Activated CD8-positive, alpha-beta memory T cell treated with anti-CD3 and anti-CD28 coated beads, Interleukin-2, amount 50 U/mL, for 4 hours (primary cell): Measurements from ENCODE around the gene AXIN2.
"Not testable (repeated sequence)": the region's sequence is repeated elsewhere in the genome, so short reads cannot be mapped to it uniquely, and the experiment has no call there.

Experiments
- DNase-seq: peaks from one replicate; pipeline ENCODE4 v3.0.0-alpha.2; 2020

Gene AXIN2

DNA sequence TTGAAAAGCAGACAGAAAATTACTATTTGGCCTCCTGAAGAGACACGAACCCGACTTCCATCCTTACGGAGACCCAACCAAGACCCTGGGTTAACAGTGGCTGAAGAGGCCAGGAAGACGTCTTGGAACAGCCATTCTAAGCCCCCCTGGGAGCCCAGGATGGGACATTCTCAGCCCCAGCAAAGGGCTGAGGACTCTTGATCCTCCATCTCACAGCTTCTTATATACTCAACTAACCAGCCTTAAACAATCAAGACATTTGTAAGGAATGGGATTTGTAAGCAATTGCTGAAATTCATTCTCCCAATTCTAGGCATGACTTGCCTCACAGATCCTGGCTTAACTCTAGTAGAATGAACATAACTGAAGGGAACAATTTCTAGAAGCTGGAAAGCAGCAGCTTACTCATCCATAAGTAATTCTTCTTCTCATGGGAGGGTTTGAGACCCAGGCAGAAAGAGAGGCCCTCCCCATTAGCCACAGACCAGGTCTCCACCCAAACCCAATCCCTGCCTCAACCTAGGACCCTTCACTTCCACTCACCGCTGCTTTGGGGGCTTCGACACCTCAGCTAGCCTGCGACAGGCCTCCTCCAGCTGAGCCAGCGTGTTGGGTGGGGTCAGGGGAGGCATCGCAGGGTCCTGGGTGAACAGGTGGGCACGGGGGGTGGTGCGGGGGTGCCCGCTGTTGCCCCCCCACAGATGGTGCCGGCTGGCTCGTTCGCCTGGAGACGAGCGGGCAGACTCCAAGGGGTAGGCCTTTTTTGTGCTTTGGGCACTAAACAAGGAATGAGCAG lies 25.5 kb downstream of the AXIN2 start:
- DNase-seq, result no peak

DNA sequence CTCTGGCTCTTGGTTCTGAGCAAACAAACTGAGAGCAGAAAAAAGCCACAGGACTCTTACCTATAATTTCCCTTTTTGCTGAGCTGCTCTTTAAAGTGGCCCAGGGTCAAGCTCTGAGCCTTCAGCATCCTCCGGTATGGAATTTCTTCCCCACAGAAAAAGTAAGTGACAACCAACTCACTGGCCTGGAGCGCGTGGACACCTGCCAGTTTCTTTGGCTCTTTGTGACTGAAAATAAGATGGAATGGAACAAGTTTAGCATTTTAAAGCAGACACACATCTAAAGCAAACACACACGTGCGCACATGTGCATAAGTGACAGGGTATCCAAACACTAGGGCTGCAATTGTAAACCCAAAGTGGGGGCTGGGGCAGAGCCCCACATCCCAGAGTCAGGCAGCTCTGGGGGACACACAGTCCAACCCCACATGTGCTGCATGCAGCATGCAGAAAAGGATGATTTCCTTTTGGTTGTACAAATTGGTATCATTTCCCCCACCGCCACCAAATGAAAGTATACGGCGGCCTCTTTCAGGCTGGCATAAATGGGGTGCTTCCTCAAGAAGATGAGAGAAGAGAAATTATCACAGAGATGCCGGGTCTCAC lies 27.5 kb downstream of the AXIN2 start:
- DNase-seq, result no peak

DNA sequence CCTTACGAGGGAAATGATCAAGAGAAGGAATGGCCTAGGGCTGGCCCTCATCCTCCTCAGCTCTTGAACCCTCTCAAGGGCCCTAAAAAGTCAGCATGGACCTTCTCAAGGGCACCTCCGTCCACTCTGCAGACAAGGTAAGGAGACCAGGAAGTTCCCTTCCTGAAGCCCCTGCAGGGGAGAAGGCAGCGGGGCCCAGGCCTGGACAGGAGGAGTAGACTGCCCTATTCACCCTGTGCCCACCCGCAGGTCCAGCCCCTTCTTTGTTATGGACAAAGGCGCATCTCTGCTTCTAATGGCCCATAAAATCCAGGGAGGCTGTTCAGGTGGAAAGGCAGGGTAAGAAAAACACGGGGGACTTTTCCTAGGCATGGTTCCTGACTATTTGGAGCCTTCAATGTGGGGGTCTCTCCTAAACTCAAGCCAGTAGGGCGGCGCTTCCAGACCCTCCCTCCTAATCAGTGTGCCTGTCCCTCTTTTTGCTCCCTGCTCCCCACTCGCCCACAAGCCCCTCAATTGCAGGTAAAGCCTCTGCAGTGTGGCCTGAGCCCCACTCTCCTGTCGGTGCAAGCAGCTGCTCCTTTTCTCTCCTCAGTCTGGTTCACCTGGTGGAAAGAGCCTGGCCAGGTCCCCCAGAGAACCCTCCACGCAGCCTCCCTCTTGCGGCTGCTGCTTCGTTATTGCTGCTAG lies 28.2 kb downstream of the AXIN2 start:
- DNase-seq, result no peak

DNA sequence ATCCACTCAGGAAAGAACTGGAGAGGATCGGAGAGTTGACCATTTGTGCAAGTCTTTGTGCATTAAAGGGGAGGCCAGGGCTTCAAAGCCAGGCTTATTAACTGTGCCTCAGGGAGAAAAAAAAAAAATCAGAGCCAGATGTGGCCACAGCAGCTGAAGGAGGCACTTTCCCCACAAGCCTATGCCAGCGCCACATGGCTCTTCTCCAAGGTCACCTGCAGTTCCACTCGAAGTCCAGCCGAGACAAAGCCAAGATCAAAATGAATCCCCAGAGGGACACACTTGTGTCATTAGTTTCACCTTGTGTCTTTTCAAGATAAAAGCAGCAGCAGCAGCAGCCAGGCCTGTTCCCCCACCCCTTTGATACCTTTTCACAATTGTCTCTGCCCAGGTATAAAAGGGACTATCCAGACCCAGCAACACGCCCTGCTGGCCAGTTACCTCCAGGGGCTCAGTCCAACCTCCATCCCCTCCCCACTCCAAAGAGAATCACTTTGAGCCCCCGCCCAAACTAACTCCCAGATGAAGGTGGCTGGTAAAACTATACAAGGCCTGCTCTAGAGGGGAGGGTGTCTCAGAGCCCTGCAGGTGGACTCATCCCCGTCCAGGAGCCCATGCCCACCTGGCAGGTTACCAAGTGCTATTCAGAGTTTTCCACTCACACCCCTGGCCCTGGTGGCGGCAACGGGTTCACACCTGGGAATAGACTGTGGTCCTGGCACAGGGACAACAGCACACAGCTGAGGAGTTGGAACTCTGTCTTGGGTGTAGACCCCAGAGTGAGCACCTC lies 29.2 kb downstream of the AXIN2 start:
- DNase-seq, result no peak

DNA sequence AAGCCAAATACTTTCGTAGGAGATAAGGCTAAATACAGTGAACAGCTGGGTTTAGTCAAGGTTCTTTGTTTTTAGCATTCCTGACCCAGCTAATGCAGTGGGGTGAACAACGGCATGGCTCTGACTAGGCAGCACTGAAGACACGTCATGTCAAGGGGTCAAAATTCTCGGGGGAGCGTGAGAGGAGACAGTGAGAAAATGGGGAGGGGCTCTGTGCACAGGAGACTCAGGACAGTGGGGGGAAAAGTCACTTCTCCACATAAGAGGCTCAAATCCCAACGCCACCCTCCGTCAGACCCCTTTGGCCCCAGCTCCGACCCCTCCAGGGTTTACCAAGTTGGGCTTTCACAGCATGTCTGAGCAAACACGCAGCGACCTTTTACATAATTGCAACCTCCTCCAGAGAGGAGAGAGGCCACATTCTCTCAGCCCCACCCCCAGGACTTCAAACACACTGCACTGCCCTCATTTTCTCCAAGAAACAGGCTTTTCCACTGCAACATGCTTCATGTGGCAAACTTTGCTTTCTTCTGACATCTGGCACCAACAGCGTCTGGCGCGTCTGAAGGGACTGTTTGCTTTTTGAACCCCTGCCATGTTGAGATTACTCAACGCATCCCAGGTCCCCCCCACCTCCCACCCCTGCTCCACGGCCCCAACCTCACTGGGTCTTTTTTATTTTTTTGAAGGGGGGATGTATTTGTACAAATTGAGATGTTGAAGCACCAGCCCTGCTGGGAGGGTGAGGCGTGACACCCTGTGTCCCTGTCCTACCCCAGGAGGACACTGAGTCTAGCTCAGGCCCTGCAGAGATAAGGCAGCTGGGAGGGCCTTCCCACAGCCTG lies 30.0 kb downstream of the AXIN2 start:
- DNase-seq, result no peak

DNA sequence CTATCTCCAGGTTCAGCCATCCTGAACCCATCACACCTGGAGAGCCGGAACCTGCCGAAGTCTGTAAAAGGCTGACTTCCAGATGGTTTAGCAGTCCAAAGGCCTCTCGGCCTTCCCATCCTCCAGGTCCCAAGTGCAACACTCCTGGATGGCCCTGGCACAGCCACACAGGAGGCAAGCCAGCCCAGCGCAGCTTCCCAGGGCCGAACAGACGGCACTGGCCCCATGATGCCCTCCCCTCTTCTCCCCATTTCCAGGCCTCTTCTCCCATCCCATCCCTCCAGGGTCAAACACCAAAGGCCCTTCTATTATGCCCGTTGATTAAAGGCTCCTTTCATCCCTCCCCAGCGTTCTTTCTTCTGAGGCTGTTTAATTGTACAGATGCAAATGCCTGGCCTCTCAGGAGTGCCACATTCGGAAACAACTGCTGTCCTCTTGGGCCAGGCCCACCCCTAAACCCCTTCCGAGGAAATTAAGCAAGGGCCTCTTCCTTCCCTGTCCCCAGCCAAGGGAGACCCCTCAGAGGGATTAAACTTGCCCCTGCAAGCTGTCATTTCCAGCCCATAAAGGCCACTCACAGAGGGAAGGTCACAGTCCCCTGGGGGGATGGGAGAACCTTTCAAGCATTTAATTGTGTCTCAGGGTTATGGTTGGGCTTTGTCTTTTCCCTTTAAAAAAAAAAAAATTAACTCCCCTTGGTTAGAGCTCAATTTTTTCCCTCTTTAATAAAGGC lies 30.8 kb downstream of the AXIN2 start:
- DNase-seq, result no peak

DNA sequence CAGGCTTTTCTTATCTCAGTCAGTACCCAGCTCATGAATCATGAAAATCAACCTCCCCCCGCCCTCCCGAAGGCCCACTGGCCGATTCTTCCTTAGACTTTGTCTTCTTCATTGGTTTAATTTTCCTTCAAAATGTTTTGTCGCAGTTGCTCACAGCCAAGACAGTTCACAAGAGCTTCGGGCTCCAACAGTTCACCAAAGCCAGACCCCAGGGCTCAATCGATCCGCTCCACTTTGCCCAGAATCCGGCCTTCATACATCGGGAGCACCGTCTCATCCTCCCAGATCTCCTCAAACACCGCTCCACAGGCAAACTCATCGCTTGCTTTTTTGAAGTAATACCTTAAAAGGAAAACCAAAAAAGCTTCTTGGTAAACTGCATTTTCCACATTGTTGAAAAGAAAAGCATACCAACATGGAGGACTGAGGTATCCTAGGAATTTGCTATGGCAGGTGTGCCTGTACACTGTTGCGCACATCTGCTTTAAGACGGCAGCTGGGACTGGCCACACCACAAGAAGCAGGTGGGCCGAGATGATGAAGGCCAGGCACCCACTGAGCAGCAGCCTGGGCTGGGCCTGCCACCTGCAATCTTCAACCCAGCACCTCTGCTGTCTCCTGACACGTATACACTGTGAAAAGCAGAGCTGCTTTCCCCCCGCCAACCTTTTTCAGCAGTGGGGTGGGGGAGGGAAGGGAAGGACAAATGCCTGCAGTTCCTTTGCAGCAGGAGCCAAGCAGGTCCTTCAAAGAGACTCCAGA lies 31.5 kb downstream of the AXIN2 start:
- DNase-seq, result no peak

DNA sequence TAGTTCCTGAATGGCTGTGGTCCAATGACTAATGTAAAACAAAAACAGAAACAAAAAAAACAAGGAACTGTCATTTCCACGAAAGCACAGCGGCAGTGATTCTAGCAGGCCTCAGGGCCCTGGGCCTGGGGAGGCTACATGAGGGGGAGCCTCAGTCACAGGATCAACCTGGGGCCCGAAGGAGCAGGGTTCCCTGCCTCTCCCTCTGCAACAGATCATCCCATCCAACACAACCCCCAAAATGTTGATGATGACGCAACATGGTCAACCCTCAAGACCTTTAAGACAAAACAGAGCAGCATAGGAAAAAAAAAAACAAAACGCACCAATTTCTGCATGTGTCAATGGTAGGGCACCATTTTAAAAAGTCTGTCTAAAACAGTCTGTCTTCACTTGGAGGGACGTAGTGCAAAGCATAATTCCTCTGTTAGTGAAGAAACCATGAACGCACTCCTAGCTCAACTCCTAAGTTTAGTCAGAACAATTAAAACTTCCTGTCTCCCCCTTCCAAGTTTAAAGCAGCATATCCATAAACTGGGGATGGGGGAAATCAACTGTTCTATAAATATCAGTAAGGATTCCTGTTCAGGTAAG lies 32.3 kb downstream of the AXIN2 start:
- DNase-seq, result no peak

DNA sequence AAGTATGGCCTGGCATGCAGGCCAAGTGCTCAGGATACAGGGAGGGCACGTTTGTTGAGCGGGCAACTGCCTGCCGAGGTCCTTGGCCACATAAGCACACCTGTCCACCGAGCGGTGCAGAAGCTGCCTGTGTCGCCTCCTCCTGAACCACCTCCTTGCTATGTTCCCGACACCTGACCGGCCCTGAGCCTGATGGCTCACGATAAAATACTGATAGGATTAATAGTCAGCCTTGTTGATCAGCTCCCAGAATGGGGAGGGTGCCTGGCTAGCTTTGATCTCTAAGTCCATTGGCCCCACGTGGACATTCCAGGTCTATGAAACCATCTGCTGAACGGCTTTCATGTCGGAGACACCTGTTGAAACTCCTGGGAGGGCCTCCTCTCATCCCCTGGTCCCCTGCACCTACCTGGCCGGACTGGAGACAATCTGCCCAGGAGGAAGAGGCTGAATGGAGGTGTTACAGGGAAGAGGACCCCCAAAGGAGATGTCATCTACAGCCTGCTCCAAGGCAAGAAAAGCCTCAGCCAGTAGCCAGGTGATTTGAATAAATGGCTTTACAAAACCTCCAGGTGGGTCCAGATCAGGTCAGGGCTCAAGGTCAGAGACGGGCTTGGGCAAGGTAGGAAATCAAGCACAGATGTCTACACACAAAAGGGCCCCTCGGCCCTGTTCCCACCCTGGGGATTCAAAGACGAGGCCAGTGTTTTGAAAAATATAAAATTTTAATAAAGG lies 33.4 kb downstream of the AXIN2 start:
- no peak for DNase-seq

DNA sequence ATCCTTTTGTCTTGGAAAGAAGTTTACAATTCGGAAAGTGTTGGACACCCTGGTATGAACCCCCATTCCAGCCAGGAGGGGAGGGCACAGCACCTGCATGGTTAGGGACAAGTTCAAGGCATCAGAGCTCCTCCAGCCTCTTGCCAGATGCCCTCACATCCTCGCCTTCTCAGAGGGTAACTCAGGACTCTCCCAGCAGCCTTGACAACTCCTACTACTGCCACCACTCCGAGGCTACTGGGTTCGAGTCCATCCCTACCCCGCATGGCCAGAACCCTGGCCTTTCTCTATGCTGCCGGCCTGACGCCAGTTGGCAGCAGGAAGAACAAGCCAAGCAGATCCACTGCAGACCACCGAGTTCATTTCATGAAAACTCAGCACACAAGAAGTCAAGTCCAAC lies 34.1 kb downstream of the AXIN2 start:
- DNase-seq, result no peak

DNA sequence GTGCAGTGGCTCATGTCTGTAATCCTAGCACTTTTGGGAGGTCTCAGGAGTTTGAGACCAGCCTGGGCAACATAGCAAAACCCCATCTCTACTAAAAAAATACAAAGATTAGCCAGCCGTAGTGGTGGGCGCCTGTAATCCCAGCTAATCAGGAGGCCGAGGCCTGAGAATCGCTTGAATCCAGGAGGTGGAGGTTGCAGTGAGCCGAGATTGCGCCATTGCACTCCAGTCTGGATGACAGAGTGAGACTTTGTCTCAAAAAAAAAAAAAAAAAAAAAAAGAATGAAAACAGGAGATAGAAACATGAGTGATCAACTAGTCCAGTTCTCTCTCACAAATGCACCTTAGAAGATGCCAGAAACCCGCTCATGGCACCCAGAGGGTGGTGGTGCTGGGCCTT lies 34.6 kb downstream of the AXIN2 start:
- DNase-seq, result not testable (repeated sequence)

DNA sequence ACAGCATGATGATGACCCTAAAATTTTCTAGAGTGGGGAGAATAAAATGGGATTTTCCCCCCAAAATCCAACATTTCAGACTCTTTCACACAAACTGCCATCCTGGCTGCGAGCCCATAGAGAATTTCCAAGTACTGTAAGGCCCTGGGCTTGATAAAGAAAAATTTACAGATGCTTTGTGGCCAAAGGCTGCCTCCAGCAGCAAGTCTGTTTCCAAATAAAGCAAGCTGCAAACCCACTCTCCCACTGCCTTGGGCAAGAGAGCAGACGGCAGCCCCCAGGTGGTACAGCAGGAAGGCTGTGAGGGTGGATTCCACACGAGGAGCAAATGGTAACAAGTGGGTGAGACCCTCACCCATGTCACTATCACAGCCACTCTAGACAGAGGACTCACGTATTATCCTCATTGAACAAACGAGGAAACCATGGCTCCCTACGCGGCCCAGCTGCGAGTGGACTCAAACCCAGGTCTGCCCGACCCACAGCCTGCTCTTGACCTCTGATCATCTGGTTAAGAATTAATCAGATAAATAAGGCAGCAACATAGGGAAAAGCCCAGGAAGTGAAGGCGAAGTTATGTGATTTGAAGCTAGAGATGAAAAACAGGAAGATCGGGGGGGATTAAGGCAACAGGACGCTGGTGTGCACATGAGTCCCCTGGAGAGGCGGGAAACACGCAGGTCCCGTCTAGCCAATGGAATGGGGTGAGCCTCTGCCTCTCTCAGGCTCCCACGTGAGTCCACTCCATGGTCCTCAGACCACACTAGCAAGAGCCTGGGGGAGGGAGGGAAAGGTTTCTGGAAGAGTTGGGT lies 37.4 kb downstream of the AXIN2 start:
- no peak for DNase-seq

DNA sequence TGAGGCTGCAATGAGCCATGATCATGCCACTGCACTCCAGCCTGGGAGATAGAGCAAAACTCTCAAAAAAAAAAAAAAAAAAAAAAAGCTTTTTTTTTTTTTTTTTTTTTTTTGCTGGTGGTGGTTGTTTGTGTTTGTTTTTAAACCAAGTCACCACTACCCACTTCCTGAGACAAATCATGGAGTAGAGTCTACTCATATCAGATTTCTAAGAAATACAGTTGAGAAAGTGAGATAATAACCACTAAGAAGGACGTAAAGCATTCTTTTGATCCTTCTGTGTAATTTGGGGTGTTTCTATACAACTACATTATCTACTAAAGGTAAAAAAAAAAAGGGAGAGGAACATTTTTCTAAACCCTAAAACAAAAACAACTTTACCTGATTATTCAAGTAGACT lies 38.0 kb downstream of the AXIN2 start:
- DNase-seq, result no peak

DNA sequence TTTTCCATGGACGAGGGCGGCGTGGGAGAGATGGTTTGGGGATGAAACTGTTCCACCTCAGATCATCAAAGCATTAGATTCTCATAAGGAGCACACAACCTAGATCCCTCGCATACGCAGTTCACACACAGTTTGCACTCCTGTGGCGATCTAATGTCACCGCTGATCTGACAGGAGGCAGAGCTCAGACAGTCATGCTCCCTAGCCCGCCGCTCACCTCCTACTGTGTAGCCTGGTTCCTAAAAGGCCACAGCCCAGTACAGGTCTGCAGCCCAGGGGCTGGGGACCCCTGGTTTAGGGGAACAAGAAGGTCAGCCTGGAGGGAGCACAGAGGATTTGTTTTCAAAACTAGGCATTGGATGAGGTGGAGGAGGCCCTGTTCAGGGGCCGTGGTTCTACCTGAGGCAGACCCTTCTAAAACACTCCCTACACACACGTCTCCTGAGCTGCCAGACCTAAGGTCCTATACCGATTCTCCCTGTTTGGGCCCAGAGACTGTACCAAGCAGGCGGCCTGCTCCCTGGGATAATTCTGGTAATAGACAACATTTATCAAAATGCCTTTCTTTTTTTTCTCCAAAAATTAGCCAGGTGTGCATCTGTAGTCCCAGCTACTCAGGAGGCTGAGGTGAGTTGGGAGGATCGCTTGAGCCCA lies 38.6 kb downstream of the AXIN2 start:
- DNase-seq, result no peak

DNA sequence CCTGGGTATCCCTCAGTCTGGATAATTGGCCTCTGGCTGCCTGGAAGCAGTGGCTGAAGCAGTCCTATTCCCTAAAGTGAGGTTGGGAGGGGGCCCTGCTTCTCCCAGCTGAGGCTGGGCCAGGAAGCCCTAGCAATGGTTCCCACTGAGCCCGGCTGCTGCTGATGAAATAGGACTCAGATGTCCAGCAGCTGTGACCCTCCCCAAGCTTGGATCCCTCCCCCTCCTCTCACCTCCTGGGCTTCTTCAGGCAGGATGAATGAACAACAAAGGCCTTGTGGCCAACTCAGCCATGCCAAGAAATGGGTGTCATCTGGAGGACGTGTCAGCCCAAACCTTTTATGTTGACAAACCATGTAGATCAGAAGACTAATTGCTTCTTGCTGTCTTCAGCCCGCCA lies 42.0 kb downstream of the AXIN2 start:
- DNase-seq, result no peak

DNA sequence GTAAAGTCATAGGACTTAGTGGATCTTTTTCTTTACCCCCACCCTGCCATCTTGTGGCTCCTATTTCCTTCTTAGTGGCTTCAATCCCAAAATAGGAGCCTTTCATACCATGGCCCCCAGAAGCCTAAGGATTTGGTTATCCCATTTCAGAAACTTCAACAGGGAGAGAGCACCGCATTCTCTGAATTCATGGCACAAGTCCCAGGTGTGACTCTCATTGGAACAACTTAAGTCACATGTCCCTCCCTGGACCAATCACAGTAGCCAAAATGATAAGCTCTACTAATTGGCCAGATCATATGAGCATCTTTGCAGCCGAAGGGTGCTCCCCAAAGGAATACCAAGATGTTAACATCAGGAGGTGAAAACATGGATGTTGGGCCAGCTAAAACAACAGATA lies 43.2 kb downstream of the AXIN2 start:
- DNase-seq, result no peak

DNA sequence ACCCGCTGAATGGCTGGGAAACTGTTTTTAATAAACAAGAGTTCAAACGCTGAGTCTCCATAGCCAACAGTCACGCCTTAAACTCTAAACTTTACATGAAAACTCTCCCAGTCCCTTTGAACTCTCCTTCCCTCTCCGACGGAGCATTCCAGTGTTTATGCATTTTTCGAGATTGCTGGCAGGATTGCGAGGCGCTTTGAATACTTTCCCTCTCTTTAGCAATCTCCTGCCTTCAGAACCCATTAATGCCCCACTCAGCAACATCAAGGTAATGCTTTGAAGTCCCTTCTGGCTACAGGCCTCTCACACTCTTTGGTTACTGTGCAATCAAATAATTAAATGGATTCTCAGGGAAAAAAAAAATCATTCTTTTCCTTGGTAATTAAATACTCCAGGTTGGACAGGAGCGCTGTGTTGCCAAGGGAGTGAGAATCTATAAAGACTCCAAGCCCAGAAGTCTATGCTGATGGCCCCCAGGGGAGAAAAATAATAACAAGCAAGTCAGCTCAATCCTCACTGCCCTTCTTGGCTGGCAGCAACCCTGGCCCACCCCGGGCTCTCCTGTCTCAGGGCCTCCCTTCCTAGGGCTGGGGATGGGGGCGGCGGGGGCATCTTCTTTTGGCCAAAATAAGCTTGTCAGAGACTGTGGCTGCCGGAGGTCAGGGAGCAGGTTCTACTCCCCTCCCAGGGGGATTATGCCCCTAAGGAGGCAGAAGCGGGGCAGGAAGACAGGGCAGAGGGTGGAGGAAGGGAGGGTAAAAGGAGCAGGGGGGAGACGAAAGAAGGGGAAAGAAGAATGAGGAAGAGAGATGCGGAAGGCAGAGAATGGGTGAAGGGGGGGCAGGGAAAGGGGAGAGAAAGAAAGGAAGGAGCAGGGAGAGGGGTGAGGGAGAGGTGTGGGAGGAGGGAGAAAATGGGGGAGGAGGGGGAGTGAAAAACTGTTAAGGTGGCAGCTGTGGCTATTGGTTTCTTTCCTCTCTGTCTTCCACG lies 45.2 kb downstream of the AXIN2 start:
- no peak for DNase-seq
